Keratinocyte (primary cell): ENCODE data around the gene KRTAP12-1. TPM values are rescaled to one million over a fixed set of nuclear protein-coding genes. Genes with fewer than 3 reads are reported as not detected.

Source experiments
- DNase-seq: peaks from one replicate; pipeline ENCODE4 v3.0.0-alpha.2; 2011; ENCODE audit warnings: low read depth, missing footprints, low spot score
- FAIRE-seq: peaks from 2 replicates; lab custom pipeline; 2011; peaks lifted over from hg19 to GRCh38; lab: Jason Lieb, UNC
- H2AFZ ChIP-seq: 2 replicates; pipeline ENCODE4 v1.6.0; 2012; ENCODE audit warnings: low read length, control low read depth, inconsistent platforms; ENCODE audit not compliant: control insufficient read depth
- H3K27ac ChIP-seq: 2 replicates; pipeline ENCODE4 v1.5.1; 2011; ENCODE audit warnings: low read length; ENCODE audit not compliant: control insufficient read depth, insufficient read depth
- H3K27me3 ChIP-seq: 3 replicates; pipeline ENCODE4 v1.6.0; 2011; ENCODE audit warnings: low read length; ENCODE audit not compliant: control insufficient read depth, insufficient read depth; ENCODE audit errors: extremely low read depth
- H3K36me3 ChIP-seq, 2 experiments: 2 replicates in 1 of 2; 3 replicates in 1 of 2; pipeline ENCODE4 v1.5.1; 2011; ENCODE audit warnings: low read length in 2 of 2, mild to moderate bottlenecking in 1 of 2; ENCODE audit not compliant: control insufficient read depth in 2 of 2, insufficient read depth in 2 of 2; ENCODE audit errors: extremely low read depth in 1 of 2
- H3K4me1 ChIP-seq: 3 replicates; pipeline ENCODE4 v1.5.1; 2011; ENCODE audit warnings: low read length; ENCODE audit not compliant: control insufficient read depth, insufficient read depth; ENCODE audit errors: extremely low read depth
- H3K4me2 ChIP-seq: 3 replicates; pipeline ENCODE4 v1.6.0; 2011; ENCODE audit warnings: low read depth, low read length; ENCODE audit not compliant: control insufficient read depth, insufficient read depth; ENCODE audit errors: extremely low read depth
- H3K4me3 ChIP-seq, 3 experiments: fragments of 200-600 bp in 1 of 3; sonication (generic) in 1 of 3; 2 replicates in 2 of 3; 3 replicates in 1 of 3; pipeline ENCODE4 v1.5.1; 2011 to 2016; ENCODE audit warnings: low read length in 3 of 3, mild to moderate bottlenecking in 3 of 3, control low read depth in 2 of 3, inconsistent platforms in 1 of 3, low read depth in 1 of 3, mixed read lengths in 1 of 3, mixed run types in 1 of 3, moderate library complexity in 1 of 3; ENCODE audit not compliant: control insufficient read depth in 2 of 3, insufficient read depth in 2 of 3; ENCODE audit errors: extremely low read depth in 1 of 3
- H3K79me2 ChIP-seq: 2 replicates; pipeline ENCODE4 v1.6.0; 2012; ENCODE audit warnings: low read length; ENCODE audit not compliant: control insufficient read depth, insufficient read depth
- H3K9ac ChIP-seq: 3 replicates; pipeline ENCODE4 v1.6.0; 2011; ENCODE audit warnings: low read length; ENCODE audit not compliant: control insufficient read depth, insufficient read depth; ENCODE audit errors: extremely low read depth
- H3K9me1 ChIP-seq: 3 replicates; pipeline ENCODE4 v1.6.0; 2011; ENCODE audit warnings: low read length; ENCODE audit not compliant: control insufficient read depth, insufficient read depth; ENCODE audit errors: extremely low read depth
- H3K9me3 ChIP-seq: 2 replicates; pipeline ENCODE4 v1.5.1; 2012; ENCODE audit warnings: low read depth, low read length; ENCODE audit not compliant: control insufficient read depth
- H4K20me1 ChIP-seq: 3 replicates; pipeline ENCODE4 v1.6.0; 2011; ENCODE audit warnings: low read length; ENCODE audit not compliant: control insufficient read depth, insufficient read depth; ENCODE audit errors: extremely low read depth
- EZH2 ChIP-seq: IDR thresholded peaks from one replicate; pipeline ENCODE4 v1.6.1; 2012; ENCODE audit warnings: inconsistent platforms, mild to moderate bottlenecking, low read length, moderate library complexity
- dilution Hi-C: fragments of 300-500 bp; cut with MboI; formaldehyde crosslinking; loops from one replicate; pipeline ENCODE4 v1.7.0; 2020; ENCODE audit warnings: low sequenced_read_pairs; ENCODE audit not compliant: extremely low pct_ligation_motif_present
- polyA plus RNA-seq, 5 experiments: library from polyadenylated mRNA; depleted of rRNA in 3 of 5; stranded (reverse) in 3 of 5; stranded (forward) in 1 of 5; unstranded in 1 of 5; fragments of >200 nt; gene quantifications; 1 replicate in 1 of 5; 2 replicates in 3 of 5; 3 replicates in 1 of 5; pipeline versions ENCODE4 v1.2.1 to v1.2.3, GENCODE V29; 2011 to 2012; ENCODE audit warnings: missing spikeins in 2 of 5, low read depth in 1 of 5, low replicate concordance in 1 of 5
- TF ChIP-seq, protein P1 (sequence below), 3 experiments: IDR thresholded peaks in 1 of 3; conservative IDR thresholded peaks in 1 of 3; optimal IDR thresholded peaks in 1 of 3; 2 replicates in 2 of 3; 3 replicates in 1 of 3; pipeline versions ENCODE3 to v1.5.1; 2011; ENCODE audit warnings: low read length in 3 of 3, mild to moderate bottlenecking in 3 of 3, moderate library complexity in 2 of 3, control low read depth in 1 of 3, inconsistent platforms in 1 of 3; ENCODE audit not compliant: insufficient read depth in 2 of 3; ENCODE audit errors: extremely low read depth in 1 of 3

Gene KRTAP12-1
- polyA plus RNA-seq, 1 donor (not counting 4 experiments of a cell fraction or from before 2014, with no cell fraction given), result not detected

DNA sequence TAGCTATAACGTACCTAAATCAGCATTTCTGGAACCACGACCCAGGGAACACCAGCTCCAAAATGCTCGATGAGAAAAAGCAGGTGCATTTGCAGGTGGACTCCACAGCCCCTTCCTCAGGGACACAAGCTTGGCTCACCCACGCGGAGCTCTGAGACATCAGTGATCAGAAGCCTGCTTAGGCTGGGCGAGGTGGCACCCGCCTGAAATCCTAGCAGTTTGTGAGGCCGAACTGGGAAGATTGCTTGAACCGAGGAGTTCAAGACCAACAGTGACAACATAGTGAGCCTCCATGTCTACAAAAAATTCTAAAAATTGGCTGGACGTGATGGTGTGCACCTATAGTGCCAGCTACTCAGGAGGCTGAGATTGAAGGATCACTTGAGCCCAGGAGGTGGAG is 31.9 kb upstream of the KRTAP12-1 start:
- H3K4me2 ChIP-seq, result no peak overlapping the region
- H3K4me1 ChIP-seq, result peaks cover 27% of the 10 kb centered on the region
- H3K9me1 ChIP-seq, result no peaks in the 10 kb centered on the region
- dilution Hi-C loops, result no loop called here
- peaks cover 2% of the 10 kb centered on the region for H3K9me3 ChIP-seq
- peaks cover 56% of the 10 kb centered on the region for H3K27me3 ChIP-seq
- no peak for FAIRE-seq
- H4K20me1 ChIP-seq, result no peaks in the 10 kb centered on the region
- H3K9ac ChIP-seq, result no peak overlapping the region
- H2AFZ ChIP-seq, result no peak overlapping the region
- no peak for DNase-seq
- no peak for TF ChIP-seq EZH2
- TF ChIP-seq, protein P1, sequence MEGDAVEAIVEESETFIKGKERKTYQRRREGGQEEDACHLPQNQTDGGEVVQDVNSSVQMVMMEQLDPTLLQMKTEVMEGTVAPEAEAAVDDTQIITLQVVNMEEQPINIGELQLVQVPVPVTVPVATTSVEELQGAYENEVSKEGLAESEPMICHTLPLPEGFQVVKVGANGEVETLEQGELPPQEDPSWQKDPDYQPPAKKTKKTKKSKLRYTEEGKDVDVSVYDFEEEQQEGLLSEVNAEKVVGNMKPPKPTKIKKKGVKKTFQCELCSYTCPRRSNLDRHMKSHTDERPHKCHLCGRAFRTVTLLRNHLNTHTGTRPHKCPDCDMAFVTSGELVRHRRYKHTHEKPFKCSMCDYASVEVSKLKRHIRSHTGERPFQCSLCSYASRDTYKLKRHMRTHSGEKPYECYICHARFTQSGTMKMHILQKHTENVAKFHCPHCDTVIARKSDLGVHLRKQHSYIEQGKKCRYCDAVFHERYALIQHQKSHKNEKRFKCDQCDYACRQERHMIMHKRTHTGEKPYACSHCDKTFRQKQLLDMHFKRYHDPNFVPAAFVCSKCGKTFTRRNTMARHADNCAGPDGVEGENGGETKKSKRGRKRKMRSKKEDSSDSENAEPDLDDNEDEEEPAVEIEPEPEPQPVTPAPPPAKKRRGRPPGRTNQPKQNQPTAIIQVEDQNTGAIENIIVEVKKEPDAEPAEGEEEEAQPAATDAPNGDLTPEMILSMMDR (optimal IDR thresholded peaks at IDR 0.05 in 1 of 3, IDR thresholded peaks at IDR 0.05 in 1 of 3, conservative IDR thresholded peaks at IDR 0.05 in 1 of 3; ENCODE audit: extremely low read depth in 1 of 3, insufficient read depth in 2 of 3, low read length in 3 of 3), result no peak
- no peak overlapping the region for H3K27ac ChIP-seq
- H3K36me3 ChIP-seq, result no peaks in the 10 kb centered on the region
- no peaks in the 10 kb centered on the region for H3K79me2 ChIP-seq
- no peak overlapping the region for H3K4me3 ChIP-seq

DNA sequence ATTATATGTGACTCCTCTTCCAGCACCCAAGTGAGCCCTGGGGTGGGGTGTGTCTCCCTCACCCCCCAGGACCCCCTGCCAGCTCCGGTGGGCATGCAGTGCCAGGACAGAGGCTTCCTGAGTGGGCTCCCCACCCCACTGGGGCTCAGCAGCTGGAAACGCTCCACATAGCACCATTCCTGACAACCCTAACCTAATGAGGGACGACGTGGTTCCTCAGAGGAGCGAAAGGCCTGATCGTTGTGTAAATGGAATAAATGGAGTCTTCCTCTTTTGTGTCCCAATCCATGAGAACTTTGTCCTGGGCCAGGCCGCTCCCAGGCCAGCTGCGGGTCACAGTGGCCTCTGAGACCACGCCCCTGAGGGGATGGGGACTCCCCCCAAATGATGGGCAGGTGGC is 31.2 kb upstream of the KRTAP12-1 start:
- Histone ChIP-seq H3K9ac (no peak overlapping the region), H3K27me3 (peaks cover 60% of the 10 kb centered on the region), H4K20me1 (no peaks in the 10 kb centered on the region), H3K4me3 (no peak overlapping the region), H3K9me3 (peaks cover 2% of the 10 kb centered on the region), H3K36me3 (no peaks in the 10 kb centered on the region), H3K27ac (no peak overlapping the region), H3K9me1 (no peaks in the 10 kb centered on the region), H2AFZ (no peak overlapping the region), H3K4me1 (peaks cover 31% of the 10 kb centered on the region), H3K79me2 (no peaks in the 10 kb centered on the region), H3K4me2 (no peak overlapping the region)
- FAIRE-seq (no peak), DNase-seq (no peak)
- dilution Hi-C loops, result no loop called here
- no peak for TF ChIP-seq EZH2
- TF ChIP-seq, protein P1 (optimal IDR thresholded peaks at IDR 0.05 in 1 of 3, IDR thresholded peaks at IDR 0.05 in 1 of 3, conservative IDR thresholded peaks at IDR 0.05 in 1 of 3; ENCODE audit: extremely low read depth in 1 of 3, insufficient read depth in 2 of 3, low read length in 3 of 3), result no peak
